ENCODE results near the gene PBX3.
A peak's percentile ranks its signal among the peaks of the same experiment; 100 is the strongest.
"Not testable (repeated sequence)": the region's sequence is repeated elsewhere in the genome, so short reads cannot be mapped to it uniquely, and the experiment has no call there.

PBX3 gene

DNA sequence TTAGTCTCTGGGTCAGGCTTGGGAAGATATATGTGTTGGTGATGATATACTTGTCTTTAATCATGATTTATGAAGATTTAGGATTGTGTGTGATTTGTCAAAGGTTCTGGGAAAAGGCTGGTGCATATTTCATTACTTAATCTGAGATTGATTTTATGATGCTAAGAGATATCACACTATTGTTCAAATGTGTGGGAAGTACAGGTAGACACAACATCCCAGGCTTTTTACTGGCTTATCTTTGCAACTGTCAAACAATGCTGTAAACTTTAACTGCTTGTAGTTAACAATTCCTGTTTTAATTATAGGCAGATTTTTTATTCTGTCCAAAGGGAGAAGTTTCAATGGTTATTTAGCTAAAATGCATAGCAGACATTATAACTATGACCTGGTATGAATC lies 23.9 kb downstream of the PBX3 start:
- in situ Hi-C loops (cut with HindIII; ENCODE audit: low pct_unique_long_range_greater_than_20kb, low sequenced_read_pairs), result no loop called here
- no peak for DNase-seq (ENCODE audit: low read depth in 1 of 2, low spot score in 1 of 2)
- TF ChIP-seq JUND (IDR thresholded peaks at IDR 0.05; ENCODE audit: low read depth), result no peak

DNA sequence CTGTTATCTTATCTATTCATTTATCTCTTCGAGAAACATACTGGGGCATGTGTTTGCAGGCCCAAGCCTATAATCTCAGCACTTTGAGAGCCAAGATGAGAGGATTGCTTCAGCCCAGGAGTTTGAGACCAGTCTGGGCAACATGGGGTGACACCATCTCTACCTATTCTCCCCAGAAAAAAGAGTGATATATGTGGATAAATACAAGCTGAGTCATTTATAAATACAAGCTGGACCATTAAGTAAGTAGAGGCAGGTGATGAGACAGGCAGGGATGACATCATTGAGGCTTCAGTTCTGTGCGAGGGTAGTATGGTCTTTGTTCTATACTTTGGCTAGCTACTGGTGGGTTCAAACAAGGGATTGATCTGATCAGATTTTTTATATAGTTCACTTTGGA lies 25.6 kb downstream of the PBX3 start:
- no peak for DNase-seq (ENCODE audit: low read depth in 1 of 2, low spot score in 1 of 2)
- TF ChIP-seq JUND (IDR thresholded peaks at IDR 0.05; ENCODE audit: low read depth), result no peak
- in situ Hi-C loops (cut with HindIII; ENCODE audit: low pct_unique_long_range_greater_than_20kb, low sequenced_read_pairs), result no loop called here

DNA sequence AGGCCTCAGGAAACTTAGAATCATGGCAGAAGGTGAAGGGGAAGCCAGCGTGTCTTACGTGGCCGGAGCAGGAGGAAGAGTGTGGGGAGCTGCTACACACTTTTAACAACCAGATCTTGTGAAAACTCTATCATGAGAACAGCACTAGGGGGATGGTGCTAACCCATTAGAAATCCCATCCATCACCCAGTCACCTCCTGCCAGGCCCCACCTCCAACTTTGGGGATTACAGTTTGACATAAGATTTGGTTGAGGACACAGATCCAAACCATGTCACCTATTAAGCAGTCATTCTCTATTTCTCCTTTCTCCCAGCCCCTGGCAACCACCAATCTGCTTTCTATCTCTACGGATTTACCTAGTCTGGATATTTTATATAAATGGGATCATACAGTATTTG lies 26.9 kb downstream of the PBX3 start:
- no peak for TF ChIP-seq JUND (IDR thresholded peaks at IDR 0.05; ENCODE audit: low read depth)
- DNase-seq (ENCODE audit: low read depth in 1 of 2, low spot score in 1 of 2), result no peak
- in situ Hi-C loops (cut with HindIII; ENCODE audit: low pct_unique_long_range_greater_than_20kb, low sequenced_read_pairs), result no loop called here

GRCh38 chr9:125776789-125777188 lies 29.6 kb downstream of the PBX3 start:
- peak in 1 of 2 experiments; percentile 9 for DNase-seq (ENCODE audit: low read depth in 1 of 2, low spot score in 1 of 2)
- in situ Hi-C loops (cut with HindIII; ENCODE audit: low pct_unique_long_range_greater_than_20kb, low sequenced_read_pairs), result not testable (repeated sequence)

DNA sequence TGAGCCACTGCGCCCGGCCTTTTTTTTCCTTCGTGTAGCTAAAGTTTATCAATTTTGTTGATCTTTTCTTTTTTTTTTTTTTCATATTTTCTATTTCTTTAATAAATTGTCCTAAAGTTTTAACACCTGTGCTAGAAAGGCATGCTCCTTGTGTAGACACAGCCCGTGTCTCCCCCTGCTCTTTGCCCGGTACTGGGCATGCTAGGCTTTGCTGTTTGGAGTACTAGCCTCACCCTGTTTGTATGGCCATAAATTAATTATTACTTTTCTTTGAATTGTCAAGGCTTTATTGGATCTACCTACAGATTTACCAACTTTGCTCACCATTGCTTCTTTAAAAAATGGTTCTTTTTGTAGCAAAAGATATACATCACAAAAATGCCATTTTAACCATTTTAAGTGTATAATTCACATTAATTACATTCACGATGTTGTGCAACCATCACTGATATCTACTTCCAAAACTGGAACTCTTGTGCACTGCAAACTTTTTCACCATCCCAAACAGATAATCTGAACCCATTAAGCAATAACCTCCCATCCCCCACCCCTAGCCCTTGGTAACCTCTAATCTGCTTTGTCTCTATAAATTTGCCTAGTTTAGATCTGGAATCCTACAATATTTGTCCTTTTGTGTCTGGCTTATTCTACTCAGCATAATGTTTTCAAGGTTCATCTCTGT lies 31.5 kb downstream of the PBX3 start:
- in situ Hi-C loops (cut with HindIII; ENCODE audit: low pct_unique_long_range_greater_than_20kb, low sequenced_read_pairs), result not testable (repeated sequence)

GRCh38 chr9:125779220-125779565 lies 32.0 kb downstream of the PBX3 start:
- DNase-seq (ENCODE audit: low read depth in 1 of 2, low spot score in 1 of 2); in situ Hi-C loops (cut with HindIII; ENCODE audit: low pct_unique_long_range_greater_than_20kb, low sequenced_read_pairs): not testable (repeated sequence)

More for the DNA sequence above, 31.5 kb downstream of the PBX3 start:
- DNase-seq (ENCODE audit: low read depth in 1 of 2, low spot score in 1 of 2), result not testable (repeated sequence)

DNA sequence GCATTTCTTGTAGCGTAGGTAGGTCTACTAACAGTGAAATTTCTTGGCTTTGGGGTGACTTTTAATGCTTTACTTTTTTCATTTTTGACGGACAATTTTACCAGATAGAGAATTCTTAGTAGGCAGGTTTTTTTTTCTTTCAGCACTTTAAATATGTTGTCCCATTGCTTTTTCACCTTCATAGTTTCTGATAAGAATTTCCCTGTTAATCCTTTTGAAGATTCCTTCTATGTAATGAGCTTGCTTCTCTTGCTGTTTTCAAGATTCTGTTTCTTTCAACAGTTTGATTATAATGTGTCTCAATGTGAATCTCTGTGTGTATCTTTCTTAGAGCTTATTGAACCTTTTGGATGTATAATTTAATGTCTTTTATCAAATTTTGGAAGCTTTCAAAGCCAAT lies 35.5 kb downstream of the PBX3 start:
- TF ChIP-seq JUND (IDR thresholded peaks at IDR 0.05; ENCODE audit: low read depth), result no peak
- no peak for DNase-seq (ENCODE audit: low read depth in 1 of 2, low spot score in 1 of 2)
- in situ Hi-C loops (cut with HindIII; ENCODE audit: low pct_unique_long_range_greater_than_20kb, low sequenced_read_pairs), result no loop called here

GRCh38 chr9:125784286-125785049 lies 37.3 kb downstream of the PBX3 start:
- in situ Hi-C loops (cut with HindIII; ENCODE audit: low pct_unique_long_range_greater_than_20kb, low sequenced_read_pairs), result no loop called here
- DNase-seq (ENCODE audit: low read depth in 1 of 2, low spot score in 1 of 2), result no peak
- no peak for TF ChIP-seq JUND (IDR thresholded peaks at IDR 0.05; ENCODE audit: low read depth)

DNA sequence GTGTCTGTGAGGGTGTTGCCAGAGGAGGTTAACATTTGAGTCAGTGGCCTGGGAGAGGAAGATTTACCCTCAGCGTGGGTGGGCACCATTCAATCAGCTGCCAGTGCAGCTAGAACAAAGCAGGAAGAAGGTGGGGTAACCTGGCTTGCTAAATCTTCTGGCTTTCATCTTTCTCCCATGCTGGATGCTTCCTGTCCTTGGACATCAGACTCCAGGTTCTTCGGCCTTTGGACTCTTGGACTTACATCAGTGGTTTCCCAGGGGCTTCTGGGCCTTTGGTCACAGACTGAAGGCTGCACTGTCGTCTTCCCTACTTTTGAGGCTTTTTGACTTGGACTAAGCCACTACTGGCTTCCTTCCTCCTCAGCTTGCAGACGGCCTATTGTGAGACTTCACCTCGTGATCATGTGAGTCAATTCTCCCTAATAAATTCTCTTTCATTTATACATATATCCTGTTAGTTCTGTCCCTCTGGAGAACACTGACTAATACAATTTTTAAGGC lies 38.1 kb downstream of the PBX3 start:
- DNase-seq (ENCODE audit: low read depth in 1 of 2, low spot score in 1 of 2), result no peak
- in situ Hi-C loops (cut with HindIII; ENCODE audit: low pct_unique_long_range_greater_than_20kb, low sequenced_read_pairs), result no loop called here
- no peak for TF ChIP-seq JUND (IDR thresholded peaks at IDR 0.05; ENCODE audit: low read depth)

GRCh38 chr9:125787715-125788114 lies 40.5 kb downstream of the PBX3 start:
- in situ Hi-C loops (cut with HindIII; ENCODE audit: low pct_unique_long_range_greater_than_20kb, low sequenced_read_pairs), result no loop called here
- DNase-seq (ENCODE audit: low read depth in 1 of 2, low spot score in 1 of 2), result no peak
- TF ChIP-seq JUND (IDR thresholded peaks at IDR 0.05; ENCODE audit: low read depth), result no peak

DNA sequence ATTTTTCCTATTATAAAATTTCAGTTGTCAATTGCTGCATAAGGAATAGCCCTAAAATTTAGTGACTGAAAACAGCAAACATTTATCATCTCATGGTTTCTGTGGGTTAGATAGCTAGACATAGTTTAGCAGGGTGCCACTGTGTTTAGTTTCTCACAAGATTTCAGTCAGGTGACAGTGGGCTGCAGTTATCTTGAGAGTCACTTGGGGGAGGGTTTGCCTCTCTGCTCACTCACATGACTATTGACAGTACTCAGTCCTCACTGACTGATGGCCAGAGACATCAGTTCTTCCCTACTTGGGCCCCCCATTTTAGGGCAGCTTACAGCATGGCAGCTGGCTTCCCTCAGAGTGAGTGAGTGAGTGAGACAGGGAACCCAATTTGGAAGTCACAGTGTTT lies 42.0 kb downstream of the PBX3 start:
- no peak for DNase-seq (ENCODE audit: low read depth in 1 of 2, low spot score in 1 of 2)
- in situ Hi-C loops (cut with HindIII; ENCODE audit: low pct_unique_long_range_greater_than_20kb, low sequenced_read_pairs), result no loop called here
- no peak for TF ChIP-seq JUND (IDR thresholded peaks at IDR 0.05; ENCODE audit: low read depth)

DNA sequence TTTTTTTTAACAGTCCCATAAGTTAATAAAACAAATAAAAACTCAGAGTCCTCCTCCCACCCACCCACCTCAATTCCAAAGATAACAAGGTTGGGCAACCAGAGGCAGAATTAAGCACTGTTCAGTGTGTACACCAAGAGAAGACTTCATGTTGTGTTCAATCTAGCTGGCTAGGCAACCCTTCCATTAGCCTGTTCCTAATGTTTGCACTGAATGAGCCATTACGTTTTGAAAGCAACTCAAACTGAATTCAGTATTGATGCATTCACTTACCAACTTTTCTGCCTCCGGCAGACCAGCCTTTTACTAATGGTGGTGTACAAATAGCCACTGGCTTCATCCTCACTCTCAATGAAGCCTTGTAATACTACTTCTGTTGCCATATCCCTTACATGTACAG lies 47.5 kb downstream of the PBX3 start:
- in situ Hi-C loops (cut with HindIII; ENCODE audit: low pct_unique_long_range_greater_than_20kb, low sequenced_read_pairs), result no loop called here
- no peak for TF ChIP-seq JUND (IDR thresholded peaks at IDR 0.05; ENCODE audit: low read depth)
- DNase-seq (ENCODE audit: low read depth in 1 of 2, low spot score in 1 of 2), result no peak

- TF ChIP-seq JUND (IDR thresholded peaks at IDR 0.05; ENCODE audit: low read depth), result no peak
- DNase-seq (ENCODE audit: low read depth in 1 of 2, low spot score in 1 of 2), result no peak
- in situ Hi-C loops (cut with HindIII; ENCODE audit: low pct_unique_long_range_greater_than_20kb, low sequenced_read_pairs), result no loop called here
Observed at GRCh38 chr9:125795970-125796596, 48.9 kb downstream of the PBX3 start.
